Measurements from ENCODE around the gene SIPA1. TPM values are rescaled to one million over a fixed set of nuclear protein-coding genes. Genes with fewer than 3 reads are reported as not detected.

Gene SIPA1
- total RNA-seq, 1 experiment from 2014 or later, result 105 TPM

GRCh38 chr11:65630215-65630614 lies 7.7 kb upstream of the SIPA1 start:
- POLR2A ChIA-PET, result interaction anchor here (1.0 kb wide), 1 partner anchor 8 kb away, joined by 3 read pairs; the partner anchor contains the start of gene SIPA1

DNA sequence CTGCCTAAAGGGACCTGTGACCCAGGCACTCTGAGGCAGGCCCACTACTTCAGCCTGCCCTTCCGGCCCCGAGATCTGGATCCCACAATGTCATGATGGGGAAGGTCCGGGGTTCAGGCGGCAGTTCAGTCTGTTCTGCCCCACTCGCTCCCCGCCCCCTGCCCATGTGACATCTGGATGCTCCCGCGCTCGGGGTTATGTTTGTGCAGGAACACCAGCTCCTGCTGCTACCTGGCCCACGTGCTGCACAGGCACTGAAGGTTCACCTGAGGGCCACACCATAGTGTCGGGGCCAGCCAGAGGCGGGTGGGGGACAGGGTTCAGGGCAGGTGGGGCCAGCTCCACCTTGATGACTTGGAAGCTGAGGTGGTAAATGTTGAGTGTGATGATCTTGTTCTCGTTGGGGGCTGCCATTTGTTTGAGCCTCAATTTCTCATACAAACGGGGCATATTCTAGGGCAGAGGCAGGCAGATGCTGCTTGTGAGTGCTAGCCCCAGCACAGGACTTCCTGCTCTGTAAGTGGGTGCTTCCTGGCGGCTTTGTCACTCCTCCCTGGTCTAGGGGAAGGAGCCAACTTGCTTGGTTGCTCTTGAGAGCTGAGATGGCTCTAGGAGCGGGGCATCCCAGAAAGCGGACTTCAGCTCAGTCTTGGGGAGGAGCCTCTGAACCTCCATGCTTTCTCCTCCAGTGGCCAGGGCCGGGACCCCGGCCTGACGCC lies 4.4 kb upstream of the SIPA1 start:
- Histone ChIP-seq H3K36me3 (ENCODE audit: control insufficient read depth in 1 of 2, insufficient read depth in 2 of 2, low read length in 2 of 2) (peaks cover 20 to 64% of the 10 kb centered on the region in 2 experiments; a peak in 3 of 4 replicates), H3K27me3 (ENCODE audit: insufficient read depth, low read length) (no peaks in the 10 kb centered on the region), H3K79me2 (ENCODE audit: insufficient read depth, low read length) (peaks cover 5% of the 10 kb centered on the region; the same call in 1 of the 2 replicates), H3K4me2 (ENCODE audit: low read length) (no peak overlapping the region), H3K4me1 (ENCODE audit: control insufficient read depth in 1 of 2, insufficient read depth in 2 of 2, low read length in 2 of 2) (peaks cover 11 to 19% of the 10 kb centered on the region in 2 experiments), H2AFZ (ENCODE audit: low read depth, low read length, poor library complexity, severe bottlenecking) (no peak overlapping the region), H3K4me3 (replicated peaks in 1 of 2; ENCODE audit: low read depth in 1 of 2, low read length in 2 of 2) (no peak overlapping the region), H3K27ac (ENCODE audit: low read depth, low read length) (no peak overlapping the region), H3K9me2 (ENCODE audit: insufficient read depth) (no peaks in the 10 kb centered on the region), H4K20me1 (ENCODE audit: insufficient read depth) (no peaks in the 10 kb centered on the region), H3K9me3 (ENCODE audit: control insufficient read depth in 1 of 2, insufficient read depth in 1 of 2, low read depth in 1 of 2, low read length in 2 of 2) (no peaks in the 10 kb centered on the region), H3K9ac (ENCODE audit: low read length) (no peak overlapping the region)
- RAD21 ChIA-PET (ENCODE audit: low non-redundant PET in 1 of 2, low total read pairs in 2 of 2, uncharacterized antibody in 2 of 2, unreplicated experiment in 2 of 2), result no interaction called here
- BruUV-seq (replicated peaks), result no TSS peak
- intact Hi-C loops (cut with micrococcal nuclease), result no loop called here
- no peak for ATAC-seq
- POLR2A ChIA-PET, result no interaction called here
- CTCF ChIA-PET, result no interaction called here
- TF ChIP-seq REST (IDR thresholded peaks at IDR 0.05; ENCODE audit: low read depth) (no peak), JUND (IDR thresholded peaks at IDR 0.05) (no peak), ELF1 (IDR thresholded peaks at IDR 0.05; ENCODE audit: borderline replicate concordance, low read depth) (no peak), YY1 (IDR thresholded peaks at IDR 0.05; ENCODE audit: extremely low read depth, insufficient replicate concordance, low read depth, low read length) (no peak), SRF (IDR thresholded peaks at IDR 0.05; ENCODE audit: low read depth) (no peak), TCF7L2 (IDR thresholded peaks at IDR 0.05; ENCODE audit: borderline replicate concordance, extremely low read depth, insufficient read depth, insufficient read length) (no peak), EZH2 (IDR thresholded peaks at IDR 0.05) (no peak), EGR1 (IDR thresholded peaks at IDR 0.05; ENCODE audit: low read depth) (no peak)
- TF ChIP-seq, protein P1, sequence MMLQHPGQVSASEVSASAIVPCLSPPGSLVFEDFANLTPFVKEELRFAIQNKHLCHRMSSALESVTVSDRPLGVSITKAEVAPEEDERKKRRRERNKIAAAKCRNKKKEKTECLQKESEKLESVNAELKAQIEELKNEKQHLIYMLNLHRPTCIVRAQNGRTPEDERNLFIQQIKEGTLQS (IDR thresholded peaks at IDR 0.05), result no peak
- no peak for DNase-seq (ENCODE audit: low read depth, low spot score)

More at GRCh38 chr11:65630215-65630614, 7.7 kb upstream of the SIPA1 start:
- no TSS peak for BruUV-seq (replicated peaks)
- intact Hi-C loops (cut with micrococcal nuclease), result no loop called here
- no peaks in the 10 kb centered on the region for H3K79me2 ChIP-seq (ENCODE audit: insufficient read depth, low read length)
- no peak overlapping the region for H3K9ac ChIP-seq (ENCODE audit: low read length)
- no peaks in the 10 kb centered on the region for H3K4me1 ChIP-seq (ENCODE audit: control insufficient read depth in 1 of 2, insufficient read depth in 2 of 2, low read length in 2 of 2)
- H2AFZ ChIP-seq (ENCODE audit: low read depth, low read length, poor library complexity, severe bottlenecking), result no peak overlapping the region
- DNase-seq (ENCODE audit: low read depth, low spot score) (no peak), ATAC-seq (no peak)
- H3K4me3 ChIP-seq (replicated peaks in 1 of 2; ENCODE audit: low read depth in 1 of 2, low read length in 2 of 2), result no peak overlapping the region
- H3K4me2 ChIP-seq (ENCODE audit: low read length), result no peak overlapping the region
- no peaks in the 10 kb centered on the region for H3K9me2 ChIP-seq (ENCODE audit: insufficient read depth)
- no peaks in the 10 kb centered on the region for H4K20me1 ChIP-seq (ENCODE audit: insufficient read depth)
- H3K27ac ChIP-seq (ENCODE audit: low read depth, low read length), result no peak overlapping the region
- no peaks in the 10 kb centered on the region for H3K27me3 ChIP-seq (ENCODE audit: insufficient read depth, low read length)
- RAD21 ChIA-PET (ENCODE audit: low non-redundant PET in 1 of 2, low total read pairs in 2 of 2, uncharacterized antibody in 2 of 2, unreplicated experiment in 2 of 2), result no interaction called here
- peaks cover 27 to 53% of the 10 kb centered on the region in 2 experiments; a peak in 3 of 4 replicates for H3K36me3 ChIP-seq (ENCODE audit: control insufficient read depth in 1 of 2, insufficient read depth in 2 of 2, low read length in 2 of 2)
- CTCF ChIA-PET, result no interaction called here
- H3K9me3 ChIP-seq (ENCODE audit: control insufficient read depth in 1 of 2, insufficient read depth in 1 of 2, low read depth in 1 of 2, low read length in 2 of 2), result no peaks in the 10 kb centered on the region
- TF ChIP-seq POLR2A (IDR thresholded peaks at IDR 0.05; ENCODE audit: borderline replicate concordance, extremely low read depth, insufficient read depth, insufficient read length), result no peak
- no peak for TF ChIP-seq SIN3A (IDR thresholded peaks at IDR 0.05; ENCODE audit: low read depth)
- TF ChIP-seq POLR2AphosphoS5 (IDR thresholded peaks at IDR 0.05; ENCODE audit: low read depth, low read length), result no peak
- no peak for TF ChIP-seq EZH2phosphoT487 (IDR thresholded peaks at IDR 0.05; ENCODE audit: borderline replicate concordance)
- TF ChIP-seq EZH2 (IDR thresholded peaks at IDR 0.05), result no peak
- no peak for TF ChIP-seq ELF1 (IDR thresholded peaks at IDR 0.05; ENCODE audit: borderline replicate concordance, low read depth)
- no peak for TF ChIP-seq TCF7L2 (IDR thresholded peaks at IDR 0.05; ENCODE audit: borderline replicate concordance, extremely low read depth, insufficient read depth, insufficient read length)

Data from HCT116 (cell line).